SK-N-SH treated with all-trans-retinoic acid at 6 μM for 48 hours (cell line): ENCODE results near the gene PCNT.
"Not testable (repeated sequence)": the region's sequence is repeated elsewhere in the genome, so short reads cannot be mapped to it uniquely, and the experiment has no call there.

ENCODE experiments used
- ARNTL ChIP-seq: fragments of 450-650 bp; formaldehyde crosslinking; IDR thresholded peaks from 2 replicates; pipeline ENCODE4 v1.5.0; 2020; ENCODE audit warnings: low read depth, mild to moderate bottlenecking, moderate library complexity, borderline replicate concordance
- ESRRG ChIP-seq: fragments of 250-450 bp; sonication (Bioruptor Pico); IDR thresholded peaks from 2 replicates; pipeline ENCODE4 v1.6.1; 2021; ENCODE audit warnings: mild to moderate bottlenecking
- ISL1 ChIP-seq: fragments of 250-450 bp; sonication (Bioruptor Pico); IDR thresholded peaks from 2 replicates; pipeline ENCODE4 v2.1.2; 2022; ENCODE audit warnings: mild to moderate bottlenecking, moderate library complexity
- OSR1 ChIP-seq: fragments of 250-450 bp; sonication (Bioruptor Pico); IDR thresholded peaks from 2 replicates; pipeline ENCODE4 v1.8.0; 2022; ENCODE audit warnings: moderate library complexity, mild to moderate bottlenecking, inconsistent platforms
- PPARA ChIP-seq: fragments of 250-450 bp; sonication (Bioruptor Pico); IDR thresholded peaks from 2 replicates; pipeline ENCODE4 v1.5.0; 2020; ENCODE audit warnings: mild to moderate bottlenecking, borderline replicate concordance
- TCF4 ChIP-seq: fragments of 250-450 bp; sonication (Bioruptor Pico); IDR thresholded peaks from 2 replicates; pipeline ENCODE4 v1.8.0; 2021; ENCODE audit warnings: mild to moderate bottlenecking, moderate library complexity, borderline replicate concordance
- TSHZ2 ChIP-seq: fragments of 250-450 bp; sonication (Bioruptor Pico); IDR thresholded peaks from 2 replicates; pipeline ENCODE4 v1.5.0; 2020; ENCODE audit warnings: mild to moderate bottlenecking, moderate library complexity
- ZC3H10 ChIP-seq: fragments of 250-450 bp; sonication (Bioruptor Pico); IDR thresholded peaks from 2 replicates; pipeline ENCODE4 v1.5.1; 2021; ENCODE audit warnings: mild to moderate bottlenecking, moderate library complexity
- ZFP3 ChIP-seq: fragments of 250-450 bp; sonication (Bioruptor Pico); IDR thresholded peaks from 2 replicates; pipeline ENCODE4 v1.5.0; 2020; ENCODE audit warnings: mild to moderate bottlenecking, moderate library complexity
- ZFP30 ChIP-seq: fragments of 450-650 bp; formaldehyde crosslinking; IDR thresholded peaks from 2 replicates; pipeline ENCODE4 v1.5.0; 2022; ENCODE audit warnings: mild to moderate bottlenecking, moderate library complexity
- TF ChIP-seq, protein P1 (sequence below): fragments of 250-450 bp; sonication (Bioruptor Pico); IDR thresholded peaks from 2 replicates; pipeline ENCODE4 v1.5.1; 2020; ENCODE audit warnings: low read depth, mild to moderate bottlenecking, moderate library complexity
- TF ChIP-seq, protein P2 (sequence below): fragments of 250-450 bp; sonication (Bioruptor Pico); IDR thresholded peaks from 2 replicates; pipeline ENCODE4 v1.8.0; 2020; ENCODE audit warnings: mild to moderate bottlenecking, moderate library complexity, borderline replicate concordance

- TF ChIP-seq ARNTL; TSHZ2 (CRISPR knock-in tag); PPARA (CRISPR knock-in tag); TCF4 (CRISPR knock-in tag); ZFP30 (CRISPR knock-in tag); OSR1 (CRISPR knock-in tag); ZC3H10 (CRISPR knock-in tag); ESRRG; ISL1 (CRISPR knock-in tag); ZFP3 (CRISPR knock-in tag): not testable (repeated sequence)
- TF ChIP-seq, protein P1, sequence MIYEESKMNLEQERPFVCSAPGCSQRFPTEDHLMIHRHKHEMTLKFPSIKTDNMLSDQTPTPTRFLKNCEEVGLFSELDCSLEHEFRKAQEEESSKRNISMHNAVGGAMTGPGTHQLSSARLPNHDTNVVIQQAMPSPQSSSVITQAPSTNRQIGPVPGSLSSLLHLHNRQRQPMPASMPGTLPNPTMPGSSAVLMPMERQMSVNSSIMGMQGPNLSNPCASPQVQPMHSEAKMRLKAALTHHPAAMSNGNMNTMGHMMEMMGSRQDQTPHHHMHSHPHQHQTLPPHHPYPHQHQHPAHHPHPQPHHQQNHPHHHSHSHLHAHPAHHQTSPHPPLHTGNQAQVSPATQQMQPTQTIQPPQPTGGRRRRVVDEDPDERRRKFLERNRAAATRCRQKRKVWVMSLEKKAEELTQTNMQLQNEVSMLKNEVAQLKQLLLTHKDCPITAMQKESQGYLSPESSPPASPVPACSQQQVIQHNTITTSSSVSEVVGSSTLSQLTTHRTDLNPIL, result not testable (repeated sequence)
- TF ChIP-seq, protein P2, sequence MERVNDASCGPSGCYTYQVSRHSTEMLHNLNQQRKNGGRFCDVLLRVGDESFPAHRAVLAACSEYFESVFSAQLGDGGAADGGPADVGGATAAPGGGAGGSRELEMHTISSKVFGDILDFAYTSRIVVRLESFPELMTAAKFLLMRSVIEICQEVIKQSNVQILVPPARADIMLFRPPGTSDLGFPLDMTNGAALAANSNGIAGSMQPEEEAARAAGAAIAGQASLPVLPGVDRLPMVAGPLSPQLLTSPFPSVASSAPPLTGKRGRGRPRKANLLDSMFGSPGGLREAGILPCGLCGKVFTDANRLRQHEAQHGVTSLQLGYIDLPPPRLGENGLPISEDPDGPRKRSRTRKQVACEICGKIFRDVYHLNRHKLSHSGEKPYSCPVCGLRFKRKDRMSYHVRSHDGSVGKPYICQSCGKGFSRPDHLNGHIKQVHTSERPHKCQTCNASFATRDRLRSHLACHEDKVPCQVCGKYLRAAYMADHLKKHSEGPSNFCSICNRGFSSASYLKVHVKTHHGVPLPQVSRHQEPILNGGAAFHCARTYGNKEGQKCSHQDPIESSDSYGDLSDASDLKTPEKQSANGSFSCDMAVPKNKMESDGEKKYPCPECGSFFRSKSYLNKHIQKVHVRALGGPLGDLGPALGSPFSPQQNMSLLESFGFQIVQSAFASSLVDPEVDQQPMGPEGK (CRISPR knock-in tag), result not testable (repeated sequence)
These were observed 109.2 kb downstream of the PCNT start for GRCh38 chr21:46433116-46433515.
